K562 (cell line): ENCODE data around the gene CDCP2. TPM values are rescaled to one million over a fixed set of nuclear protein-coding genes. Genes with fewer than 3 reads are reported as not detected.

ENCODE experiments used
- AFF1 ChIP-seq, 2 experiments: fragments of 450-650 bp; IDR thresholded peaks; 2 replicates each; pipeline ENCODE4 v1.6.1; 2018; ENCODE audit warnings: mild to moderate bottlenecking in 2 of 2, low read depth in 1 of 2; ENCODE audit not compliant: partially characterized antibody in 2 of 2
- NFATC3 ChIP-seq: fragments of 450-650 bp; IDR thresholded peaks from 2 replicates; pipeline ENCODE4 v1.6.1; 2017; ENCODE audit warnings: mild to moderate bottlenecking
- NFIC ChIP-seq: fragments of 450-650 bp; IDR thresholded peaks from 2 replicates; pipeline ENCODE4 v1.6.1; 2017; ENCODE audit warnings: mild to moderate bottlenecking, inconsistent platforms
- RERE ChIP-seq: sonication (generic); formaldehyde crosslinking; IDR thresholded peaks from 2 replicates; pipeline ENCODE4 v1.8.0; 2023; ENCODE audit warnings: missing genetic modification reagents, mild to moderate bottlenecking, borderline replicate concordance
- SMAD3 ChIP-seq: fragments of 450-650 bp; formaldehyde crosslinking; conservative IDR thresholded peaks from 2 replicates; pipeline ENCODE4 v1.4.0; 2020; ENCODE audit warnings: mild to moderate bottlenecking
- SOX6 ChIP-seq: fragments of 450-650 bp; IDR thresholded peaks from 2 replicates; pipeline ENCODE4 v1.6.1; 2014; ENCODE audit warnings: mild to moderate bottlenecking
- SREBF1 ChIP-seq: fragments of 150-350 bp; IDR thresholded peaks from 2 replicates; pipeline ENCODE4 v1.6.1; 2014; ENCODE audit warnings: antibody characterized with exemption, low read depth, low read length, borderline replicate concordance
- polyA plus RNA-seq, 8 experiments: library from polyadenylated mRNA; depleted of rRNA in 4 of 8; stranded (reverse) in 5 of 8; unstranded in 3 of 8; fragments of >200 nt; fragmentation: Nextera tagmentation in 2 of 8; fragmentation: Illumina TruSeq in 1 of 8; extraction: Ambion mirVana in 2 of 8; extraction: Trizol in 1 of 8; gene quantifications; 2 replicates each; pipeline versions ENCODE4 v1.2.1 to v1.2.3, GENCODE V29; 2011 to 2014; ENCODE audit warnings: inconsistent platforms in 1 of 8, missing spikeins in 1 of 8
- total RNA-seq, 7 experiments: library from RNA; depleted of rRNA in 6 of 7; stranded (reverse); fragments of >200 nt in 6 of 7; fragmentation: Illumina TruSeq in 2 of 7; extraction: Trizol in 2 of 7; gene quantifications; 2 replicates each; pipeline versions ENCODE4 v1.2.1 to v1.2.3, GENCODE V29; 2011 to 2021; ENCODE audit warnings: low replicate concordance in 1 of 7

Gene CDCP2
- total and polyA plus RNA-seq, 9 of the 15 experiments (the other 6 are each of a cell fraction or from before 2014, with no cell fraction given), result not detected

- TF ChIP-seq AFF1 (IDR thresholded peaks at IDR 0.05; ENCODE audit: low read depth in 1 of 2, partially characterized antibody in 2 of 2), result no peak
- TF ChIP-seq RERE (CRISPR knock-in tag), result no peak
- no peak for TF ChIP-seq NFIC
- no peak for TF ChIP-seq SMAD3 (CRISPR knock-in tag)
- no peak for TF ChIP-seq SREBF1
- TF ChIP-seq SOX6, result no peak
- TF ChIP-seq NFATC3, result no peak
Measured at GRCh38 chr1:54091666-54092065, 61.1 kb downstream of the CDCP2 start (continued).
